HG03521 (cell line): ENCODE measurements around the gene MAD1L1.
"Not testable (repeated sequence)": the region's sequence is repeated elsewhere in the genome, so short reads cannot be mapped to it uniquely, and the experiment has no call there.

Source experiments
- ATAC-seq: cut with Tn5 transposase; IDR thresholded peaks from one replicate; pipeline ENCODE4 v1.9.1; 2021; ENCODE audit warnings: mild to moderate bottlenecking, moderate library complexity; ENCODE audit not compliant: unreplicated experiment

The MAD1L1 gene

GRCh38 chr7:1978656-1979590 lies 253.8 kb downstream of the MAD1L1 start:
- no peak for ATAC-seq

GRCh38 chr7:1977876-1978441 lies 254.8 kb downstream of the MAD1L1 start:
- ATAC-seq, result no peak

GRCh38 chr7:1977059-1977875 lies 255.5 kb downstream of the MAD1L1 start:
- ATAC-seq, result no peak

GRCh38 chr7:1976521-1976920 lies 256.2 kb downstream of the MAD1L1 start:
- ATAC-seq, result not testable (repeated sequence)

GRCh38 chr7:1975581-1975980 lies 257.2 kb downstream of the MAD1L1 start:
- no peak for ATAC-seq

GRCh38 chr7:1975179-1975578 lies 257.6 kb downstream of the MAD1L1 start:
- no peak for ATAC-seq

- no peak for ATAC-seq
Observed at GRCh38 chr7:1974290-1975101, 258.2 kb downstream of the MAD1L1 start.

GRCh38 chr7:1973321-1974251 lies 259.2 kb downstream of the MAD1L1 start:
- no peak for ATAC-seq

- ATAC-seq, result no peak
Observed at GRCh38 chr7:1972744-1973143, 260.0 kb downstream of the MAD1L1 start.

- no peak for ATAC-seq
Observed at GRCh38 chr7:1971946-1972654, 260.6 kb downstream of the MAD1L1 start.

- ATAC-seq, result no peak
Observed at GRCh38 chr7:1970895-1971294, 261.9 kb downstream of the MAD1L1 start.

- ATAC-seq, result not testable (repeated sequence)
Observed at GRCh38 chr7:1970285-1970660, 262.5 kb downstream of the MAD1L1 start.

- no peak for ATAC-seq
Observed at GRCh38 chr7:1969459-1970284, 263.1 kb downstream of the MAD1L1 start.

GRCh38 chr7:1968397-1969111 lies 264.2 kb downstream of the MAD1L1 start:
- no peak for ATAC-seq

- ATAC-seq, result no peak
Observed at GRCh38 chr7:1967512-1968396, 265.0 kb downstream of the MAD1L1 start.

- ATAC-seq, result no peak
Observed at GRCh38 chr7:1966631-1967200, 266.0 kb downstream of the MAD1L1 start.
